ENCODE results near the gene PSMD4.

- TF ChIP-seq POLR2A (IDR thresholded peaks at IDR 0.05) (no peak), CTCF (IDR thresholded peaks at IDR 0.05) (no peak), EP300 (IDR thresholded peaks at IDR 0.05) (peak; percentile 51 to 80)
These were observed 59.8 kb downstream of the PSMD4 start for GRCh38 chr1:151314137-151314875.
